Activated CD4-positive, alpha-beta T cell treated with anti-CD3 and anti-CD28 coated beads, Interleukin-2, amount 50 U/mL, for 24 hours (primary cell): Measurements from ENCODE around the gene CNOT10.
"Not testable (repeated sequence)": the region's sequence is repeated elsewhere in the genome, so short reads cannot be mapped to it uniquely, and the experiment has no call there.

Source experiments
- DNase-seq, 2 donors: peaks; one replicate each; pipeline ENCODE4 v3.0.0-alpha.2; 2020; ENCODE audit warnings: low read depth in 1 of 2, low spot score in 1 of 2

The CNOT10 gene

GRCh38 chr3:32684800-32685542 is at the start of gene CNOT10:
TSS of gene CNOT10 (plus strand) at chr3:32685188. CDS start at chr3:32685461, 273 bp downstream.
- DNase-seq, result peak; percentile 87 to 93

GRCh38 chr3:32640939-32641338 is 44.0 kb upstream of the CNOT10 start:
- no peak for DNase-seq

- no peak for DNase-seq
Measured at GRCh38 chr3:32641356-32641755, 43.6 kb upstream of the CNOT10 start.

- no peak for DNase-seq
Measured at GRCh38 chr3:32643354-32643753, 41.6 kb upstream of the CNOT10 start.

GRCh38 chr3:32643816-32644215 is 41.2 kb upstream of the CNOT10 start:
- no peak for DNase-seq

GRCh38 chr3:32644380-32644779 is 40.6 kb upstream of the CNOT10 start:
- no peak for DNase-seq

- no peak for DNase-seq
Measured at GRCh38 chr3:32646761-32647160, 38.2 kb upstream of the CNOT10 start.

GRCh38 chr3:32652337-32653100 is 32.5 kb upstream of the CNOT10 start:
- not testable (repeated sequence) for DNase-seq

- DNase-seq, result no peak
Measured at GRCh38 chr3:32655167-32655566, 29.8 kb upstream of the CNOT10 start.

GRCh38 chr3:32660634-32661033 is 24.4 kb upstream of the CNOT10 start:
- no peak for DNase-seq

- DNase-seq, result no peak
Measured at GRCh38 chr3:32662647-32663046, 22.3 kb upstream of the CNOT10 start.

- DNase-seq, result not testable (repeated sequence)
Measured at GRCh38 chr3:32664630-32665075, 20.3 kb upstream of the CNOT10 start.

GRCh38 chr3:32667072-32667582 is 17.9 kb upstream of the CNOT10 start:
- no peak for DNase-seq

- not testable (repeated sequence) for DNase-seq
Measured at GRCh38 chr3:32669226-32669625, 15.8 kb upstream of the CNOT10 start.

GRCh38 chr3:32673730-32674129 is 11.3 kb upstream of the CNOT10 start:
- DNase-seq, result not testable (repeated sequence)

- DNase-seq, result no peak
Measured at GRCh38 chr3:32675164-32675563, 9.8 kb upstream of the CNOT10 start.

- DNase-seq, result no peak
Measured at GRCh38 chr3:32675650-32676049, 9.3 kb upstream of the CNOT10 start.

- DNase-seq, result no peak
Measured at GRCh38 chr3:32681811-32682210, 3.2 kb upstream of the CNOT10 start.

GRCh38 chr3:32684029-32684799 is 774 bp upstream of the CNOT10 start:
- DNase-seq, result no peak

GRCh38 chr3:32685543-32686185 is 676 bp downstream of the CNOT10 start:
- DNase-seq, result no peak

GRCh38 chr3:32686713-32687112 is 1.7 kb downstream of the CNOT10 start:
- DNase-seq, result no peak
